Upper lobe of left lung (tissue), 4 donors: Measurements from ENCODE around the gene HOXA1.

ENCODE experiments used
- EP300 ChIP-seq, 4 donors: sonication (generic); formaldehyde crosslinking; IDR thresholded peaks; one replicate each; pipeline ENCODE4 v1.5.1; 2017; ENCODE audit warnings: antibody characterized with exemption in 4 of 4, control low read depth in 2 of 4
- POLR2A ChIP-seq, 4 donors: fragments of 450-650 bp; IDR thresholded peaks; one replicate each; pipeline ENCODE4 v1.5.1; 2016 to 2017; ENCODE audit warnings: antibody characterized with exemption in 4 of 4, mild to moderate bottlenecking in 2 of 4
- POLR2AphosphoS5 ChIP-seq, 2 donors: sonication (generic); formaldehyde crosslinking; IDR thresholded peaks; one replicate each; pipeline ENCODE4 v1.5.1; 2017; ENCODE audit warnings: antibody characterized with exemption in 2 of 2
- TF ChIP-seq, protein P1 (sequence below), 6 experiments: fragments of 450-650 bp in 4 of 6; fragments of 200-600 bp in 2 of 6; sonication (generic) in 2 of 6; IDR thresholded peaks; one replicate each; pipeline ENCODE4 v1.5.1; 2016 to 2019; ENCODE audit warnings: antibody characterized with exemption in 6 of 6

DNA sequence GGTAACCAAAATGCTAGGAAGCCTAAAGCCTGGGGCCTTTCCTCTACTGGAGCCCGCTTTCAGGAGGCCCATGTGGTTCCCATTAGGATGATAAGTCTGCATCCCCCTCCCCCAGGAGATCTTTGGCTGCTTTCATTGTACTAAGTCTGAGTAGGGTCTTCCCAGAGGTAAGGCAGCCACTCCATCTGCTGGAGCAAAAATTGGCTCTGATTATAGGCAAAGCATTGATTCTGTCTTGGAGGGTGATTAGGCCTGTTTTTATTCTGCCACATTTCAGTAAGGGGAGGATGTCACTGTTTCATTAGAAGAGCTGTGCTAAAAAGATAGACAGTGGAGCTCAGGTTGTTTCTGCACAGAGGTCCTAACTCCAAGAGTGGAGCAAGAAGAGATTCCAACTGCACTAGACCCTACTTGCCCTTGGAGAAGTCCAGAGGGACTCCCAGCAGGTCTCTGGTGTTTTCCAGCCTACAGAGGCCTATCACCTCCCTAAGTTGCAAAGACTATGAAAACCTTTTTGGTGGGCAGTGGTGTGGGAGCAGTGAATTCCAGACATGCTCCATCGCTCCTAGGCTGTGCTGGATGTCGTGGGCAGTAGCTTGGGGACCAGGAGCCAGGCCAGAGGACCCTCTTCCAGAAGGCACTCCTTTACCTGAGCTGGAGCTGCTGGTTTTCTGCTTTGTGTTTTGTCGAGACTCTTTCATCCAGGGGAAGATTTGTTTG is 13.8 kb upstream of the HOXA1 start:
- TF ChIP-seq POLR2A (IDR thresholded peaks at IDR 0.05) (no peak), EP300 (IDR thresholded peaks at IDR 0.05) (no peak), POLR2AphosphoS5 (IDR thresholded peaks at IDR 0.05) (no peak)
- TF ChIP-seq, protein P1, sequence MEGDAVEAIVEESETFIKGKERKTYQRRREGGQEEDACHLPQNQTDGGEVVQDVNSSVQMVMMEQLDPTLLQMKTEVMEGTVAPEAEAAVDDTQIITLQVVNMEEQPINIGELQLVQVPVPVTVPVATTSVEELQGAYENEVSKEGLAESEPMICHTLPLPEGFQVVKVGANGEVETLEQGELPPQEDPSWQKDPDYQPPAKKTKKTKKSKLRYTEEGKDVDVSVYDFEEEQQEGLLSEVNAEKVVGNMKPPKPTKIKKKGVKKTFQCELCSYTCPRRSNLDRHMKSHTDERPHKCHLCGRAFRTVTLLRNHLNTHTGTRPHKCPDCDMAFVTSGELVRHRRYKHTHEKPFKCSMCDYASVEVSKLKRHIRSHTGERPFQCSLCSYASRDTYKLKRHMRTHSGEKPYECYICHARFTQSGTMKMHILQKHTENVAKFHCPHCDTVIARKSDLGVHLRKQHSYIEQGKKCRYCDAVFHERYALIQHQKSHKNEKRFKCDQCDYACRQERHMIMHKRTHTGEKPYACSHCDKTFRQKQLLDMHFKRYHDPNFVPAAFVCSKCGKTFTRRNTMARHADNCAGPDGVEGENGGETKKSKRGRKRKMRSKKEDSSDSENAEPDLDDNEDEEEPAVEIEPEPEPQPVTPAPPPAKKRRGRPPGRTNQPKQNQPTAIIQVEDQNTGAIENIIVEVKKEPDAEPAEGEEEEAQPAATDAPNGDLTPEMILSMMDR (IDR thresholded peaks at IDR 0.05), result no peak
